NCI-H2227 (cell line): ENCODE data around the gene FCER1G.

Experiments used
- DNase-seq: peaks from one replicate; lab custom pipeline; 2025; ENCODE audit not compliant: unreplicated experiment; lab: John Stamatoyannopoulos, UW

The FCER1G gene

GRCh38 chr1:161187311-161187710, 27.8 kb upstream of the FCER1G start:
- DNase-seq: no peak

- no peak for DNase-seq
Observed at GRCh38 chr1:161188381-161188780, 26.7 kb upstream of the FCER1G start.

GRCh38 chr1:161189036-161189435, 26.1 kb upstream of the FCER1G start:
- no peak for DNase-seq

- DNase-seq: peak; percentile 35
Observed at GRCh38 chr1:161190962-161191521, 24.1 kb upstream of the FCER1G start.

- no peak for DNase-seq
Observed at GRCh38 chr1:161191971-161192370, 23.1 kb upstream of the FCER1G start.

- peak; percentile 87 for DNase-seq
Observed at GRCh38 chr1:161192476-161193465, 22.3 kb upstream of the FCER1G start.

- DNase-seq: no peak
Observed at GRCh38 chr1:161193561-161194235, 21.4 kb upstream of the FCER1G start.

- DNase-seq: no peak
Observed at GRCh38 chr1:161195171-161195570, 19.9 kb upstream of the FCER1G start.

GRCh38 chr1:161196111-161196510, 19.0 kb upstream of the FCER1G start:
- no peak for DNase-seq

GRCh38 chr1:161196521-161197451, 18.3 kb upstream of the FCER1G start:
- DNase-seq: no peak

- no peak for DNase-seq
Observed at GRCh38 chr1:161197560-161198193, 17.4 kb upstream of the FCER1G start.

- DNase-seq: peak; percentile 43
Observed at GRCh38 chr1:161198194-161198896, 16.8 kb upstream of the FCER1G start.

GRCh38 chr1:161198897-161199431, 16.1 kb upstream of the FCER1G start, which contains the start of gene ADAMTS4:
ADAMTS4 (minus strand) TSS chr1:161199054; CDS start chr1:161198627, 427 bp downstream.
- no peak for DNase-seq

- DNase-seq: no peak
Observed at GRCh38 chr1:161199506-161200139, 15.5 kb upstream of the FCER1G start.

GRCh38 chr1:161200421-161200991, 14.6 kb upstream of the FCER1G start:
- DNase-seq: no peak

GRCh38 chr1:161200992-161201835, 13.9 kb upstream of the FCER1G start:
- DNase-seq: no peak
